Putamen (tissue), 1 donor: Measurements from ENCODE around the gene FUT8.

ENCODE experiments used
- DNase-seq: peaks from one replicate; pipeline ENCODE4 v3.0.0-alpha.2; 2016; ENCODE audit warnings: low spot score

The FUT8 gene

GRCh38 chr14:65558363-65558762 is 145.8 kb downstream of the FUT8 start:
- no peak for DNase-seq

- no peak for DNase-seq
These were observed 148.0 kb downstream of the FUT8 start for GRCh38 chr14:65560340-65561027.

DNA sequence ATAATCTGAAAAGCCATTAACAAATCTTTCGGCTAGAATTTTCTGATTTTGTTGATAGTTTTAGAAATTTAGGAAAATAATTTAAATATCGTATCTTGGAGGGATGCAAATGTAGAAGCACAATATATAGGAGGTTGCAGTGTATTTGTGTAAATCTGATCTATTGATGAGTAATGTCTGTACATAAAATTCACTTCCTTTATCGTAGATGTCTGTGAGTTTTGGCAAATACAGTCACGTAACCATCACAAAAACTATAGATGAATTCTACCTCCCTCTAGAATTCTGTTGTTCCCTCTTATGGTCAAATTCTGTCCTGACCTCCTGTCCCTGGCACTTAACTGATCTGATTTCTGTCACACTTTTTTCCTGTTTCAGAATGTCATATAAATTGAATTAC is 151.8 kb downstream of the FUT8 start:
- no peak for DNase-seq

DNA sequence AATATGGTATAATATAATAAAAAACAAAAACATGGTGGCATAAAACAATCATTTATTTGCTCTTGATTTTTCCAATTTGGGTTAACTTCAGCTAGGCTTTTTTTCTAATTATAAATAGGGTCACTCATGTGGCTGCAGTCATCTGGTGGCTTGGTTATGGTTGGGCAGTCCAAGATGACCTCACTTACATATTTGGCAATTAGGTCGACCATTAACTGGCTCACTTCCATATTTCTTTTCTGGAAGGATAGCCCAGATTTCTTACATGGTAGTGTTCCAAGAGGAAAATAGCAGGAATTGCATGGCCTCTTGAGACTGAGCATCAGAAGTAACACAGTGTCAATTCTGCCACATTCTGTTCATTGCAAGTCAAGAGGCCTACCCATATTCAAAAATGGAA is 153.4 kb downstream of the FUT8 start:
- DNase-seq, result no peak

GRCh38 chr14:65566820-65567522 is 154.4 kb downstream of the FUT8 start:
- DNase-seq, result no peak

DNA sequence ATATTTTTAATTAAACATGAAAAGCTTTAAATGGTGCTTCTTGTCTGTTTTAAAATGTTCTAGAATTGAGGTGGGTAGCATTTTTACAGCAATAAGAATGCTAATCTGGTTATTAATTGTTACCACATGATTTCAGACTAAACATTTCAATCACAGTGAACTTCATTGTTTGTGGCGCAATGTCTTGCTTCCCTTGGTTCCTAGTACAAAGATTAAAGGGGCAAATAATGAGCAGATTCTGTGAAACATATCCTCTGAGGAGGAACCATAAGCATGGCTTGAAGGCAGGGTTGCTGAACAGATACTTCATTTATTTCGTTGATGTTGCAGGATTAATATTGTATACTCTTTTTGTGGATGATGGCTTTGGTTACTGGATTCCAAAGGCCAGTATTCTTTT is 162.1 kb downstream of the FUT8 start:
- DNase-seq, result no peak

- DNase-seq, result no peak
These were observed 162.9 kb downstream of the FUT8 start for GRCh38 chr14:65575389-65575788.

GRCh38 chr14:65580973-65581372 is 168.4 kb downstream of the FUT8 start:
- no peak for DNase-seq

DNA sequence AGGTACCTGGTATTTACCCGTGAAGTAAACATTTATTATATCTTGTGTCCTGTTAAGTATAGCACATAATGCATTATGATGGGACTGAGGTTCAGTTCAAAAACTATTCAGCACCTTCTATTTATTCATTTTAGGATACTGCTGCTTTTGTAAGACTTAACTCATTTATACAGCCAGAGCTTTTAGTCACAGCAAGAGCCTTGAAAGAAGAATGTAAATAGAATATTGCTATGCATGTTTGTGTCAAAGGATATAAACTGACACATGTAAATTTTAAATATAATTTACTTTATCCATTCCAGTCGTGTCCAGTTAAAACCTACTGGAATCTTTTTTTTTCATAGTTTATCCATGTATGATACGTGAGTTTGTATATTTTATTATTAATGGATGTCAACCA is 168.8 kb downstream of the FUT8 start:
- no peak for DNase-seq

DNA sequence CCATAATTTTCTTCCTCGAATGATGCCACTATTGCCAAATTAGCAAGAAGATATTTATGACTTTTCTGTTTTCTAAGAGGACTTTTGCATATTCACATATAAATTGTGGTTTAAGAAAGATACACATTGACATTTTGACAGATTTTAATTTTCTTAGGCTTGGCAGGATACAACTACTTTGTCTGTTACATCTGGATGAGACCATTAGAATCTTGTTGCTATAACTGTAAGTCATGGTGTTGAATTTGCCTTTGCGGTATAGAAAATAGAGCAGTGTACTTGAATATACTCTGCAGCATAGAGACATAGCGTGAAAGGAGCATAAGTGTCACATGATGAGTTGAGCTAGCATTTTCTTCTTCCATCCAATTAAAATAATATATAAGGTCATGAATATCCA is 169.3 kb downstream of the FUT8 start:
- no peak for DNase-seq

GRCh38 chr14:65585216-65585615 is 172.7 kb downstream of the FUT8 start:
- no peak for DNase-seq

DNA sequence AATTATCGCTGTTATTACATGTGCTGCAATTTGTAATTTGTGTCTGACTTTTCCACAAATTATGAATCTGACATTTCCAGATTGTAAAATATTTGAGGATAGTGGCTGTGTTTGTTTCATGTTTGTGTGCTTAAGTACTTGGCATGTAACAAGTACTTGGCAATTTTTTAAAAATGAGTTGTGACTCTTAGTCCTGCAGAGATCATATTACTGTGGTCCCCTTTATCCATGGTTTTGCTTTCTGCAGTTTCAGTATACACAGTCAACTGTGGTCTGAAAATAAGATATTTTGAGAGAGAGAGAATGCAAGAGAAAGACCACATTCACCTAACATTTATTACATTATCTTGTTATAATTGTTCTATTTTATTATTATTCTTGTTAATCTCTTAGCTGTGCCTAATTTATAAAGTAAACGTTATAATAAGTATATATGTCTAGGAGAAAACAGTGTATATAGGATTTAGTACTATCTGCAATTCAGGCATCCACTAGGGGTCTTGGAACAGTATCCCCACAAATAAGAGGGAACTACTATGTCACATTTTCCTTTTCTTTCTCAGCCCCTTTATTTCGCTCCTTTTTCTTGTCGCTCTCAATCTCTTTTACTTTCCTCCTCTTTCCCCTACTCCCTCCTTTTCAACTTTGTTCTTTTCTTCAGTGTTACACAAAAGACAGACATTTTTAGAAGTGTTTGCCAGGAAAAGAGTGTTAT is 176.1 kb downstream of the FUT8 start:
- DNase-seq, result no peak

DNA sequence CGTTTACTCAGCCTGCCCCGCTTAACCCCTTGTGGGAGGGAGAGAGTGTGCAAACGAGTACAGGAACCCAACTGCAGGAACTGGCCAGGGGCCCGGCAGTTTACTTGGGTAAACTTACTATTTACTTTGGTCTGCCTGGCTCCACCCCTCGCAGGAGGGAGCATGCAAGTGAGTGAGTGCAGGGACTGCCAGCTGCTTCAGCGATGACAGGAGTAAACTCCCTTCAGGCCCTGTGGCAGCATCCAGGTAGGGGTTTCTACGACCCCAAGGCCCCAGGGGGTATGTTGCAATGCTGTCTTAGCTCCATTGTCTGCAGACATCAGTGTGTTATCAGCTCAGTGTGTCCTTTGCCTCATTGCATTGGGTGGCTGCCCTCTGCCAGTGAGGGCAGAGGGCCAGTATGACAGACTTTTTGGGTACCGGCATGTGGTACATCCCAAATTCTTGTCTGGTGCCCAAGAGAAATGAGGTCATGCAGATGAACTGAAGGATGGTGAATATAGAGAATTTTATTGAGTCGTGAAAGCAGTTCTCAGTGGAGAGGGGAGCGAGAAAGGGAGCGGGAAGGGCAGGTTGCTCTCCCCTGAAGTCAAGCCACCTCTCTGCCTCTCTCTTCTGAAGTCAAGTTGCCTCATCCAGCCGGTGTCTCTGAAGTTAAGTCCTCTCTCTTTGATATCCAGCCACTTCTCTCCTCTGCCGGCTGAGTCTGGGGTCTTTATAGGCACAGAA is 181.8 kb downstream of the FUT8 start:
- no peak for DNase-seq

GRCh38 chr14:65594882-65595237 is 182.3 kb downstream of the FUT8 start:
- DNase-seq, result no peak

DNA sequence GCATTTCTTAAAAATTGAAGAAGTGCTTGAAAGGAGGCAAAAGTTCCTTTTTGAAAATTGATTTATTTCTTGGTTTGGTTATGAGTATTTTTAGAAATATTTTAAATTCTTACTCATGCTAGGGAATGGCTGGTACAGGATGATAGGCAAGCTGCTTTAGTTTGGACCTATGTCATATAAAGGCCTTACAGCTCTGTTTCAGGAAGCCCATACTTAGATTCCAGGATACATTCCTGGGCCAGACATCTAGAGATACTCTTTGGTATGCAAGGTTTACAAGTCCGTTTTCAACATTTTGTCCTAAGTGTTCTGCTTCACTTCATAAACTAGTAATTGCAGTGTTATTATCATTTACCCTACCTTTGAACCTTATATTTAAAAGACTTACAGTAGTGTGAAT is 186.8 kb downstream of the FUT8 start:
- no peak for DNase-seq

DNA sequence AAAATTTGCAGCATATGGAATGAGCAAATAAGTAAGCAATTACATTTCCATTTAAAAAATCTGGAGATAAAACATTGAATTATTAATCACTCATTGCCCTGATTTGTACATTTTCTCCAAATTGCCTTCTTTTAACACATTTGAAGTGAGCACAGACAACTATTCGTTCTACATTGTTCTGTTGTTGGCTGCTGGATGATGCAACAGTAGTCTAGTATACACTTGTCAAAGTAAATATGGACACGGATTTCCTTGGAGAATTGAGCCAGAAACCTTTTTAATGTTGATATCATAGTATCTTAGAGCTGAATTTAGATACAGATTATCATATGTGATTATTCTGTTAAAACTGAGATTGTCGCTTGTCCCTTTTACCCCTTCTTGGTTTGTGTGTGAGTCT is 188.2 kb downstream of the FUT8 start:
- DNase-seq, result no peak

GRCh38 chr14:65604535-65604934 is 192.0 kb downstream of the FUT8 start:
- DNase-seq, result no peak

DNA sequence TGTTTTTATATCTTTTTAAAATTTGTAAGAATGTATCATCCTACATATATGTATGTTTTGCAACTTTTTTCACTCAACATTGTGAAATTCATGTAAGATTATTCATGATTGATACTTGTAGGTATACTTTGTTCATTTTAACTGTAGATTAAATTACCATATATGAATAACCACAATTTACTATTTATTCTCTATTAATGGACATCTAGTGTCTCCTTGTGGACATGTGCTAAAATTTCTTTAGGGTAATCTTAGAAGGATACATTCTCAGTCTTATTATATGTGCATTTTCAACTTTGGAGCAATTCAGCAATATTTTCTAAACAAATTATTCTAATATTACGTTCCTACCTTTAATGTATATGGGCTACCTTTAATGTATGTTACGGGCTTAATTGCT is 192.4 kb downstream of the FUT8 start:
- no peak for DNase-seq

GRCh38 chr14:65606460-65606859 is 193.9 kb downstream of the FUT8 start:
- DNase-seq, result no peak

- no peak for DNase-seq
These were observed 200.7 kb downstream of the FUT8 start for GRCh38 chr14:65613131-65613650.

- DNase-seq, result no peak
These were observed 206.5 kb downstream of the FUT8 start for GRCh38 chr14:65618996-65619395.

- no peak for DNase-seq
These were observed 207.7 kb downstream of the FUT8 start for GRCh38 chr14:65620195-65620594.
